Gastroesophageal sphincter (tissue), 4 donors: ENCODE results near the gene FUNDC1. TPM values are rescaled to one million over a fixed set of nuclear protein-coding genes. Genes with fewer than 3 reads are reported as not detected.
"Not testable (repeated sequence)": the region's sequence is repeated elsewhere in the genome, so short reads cannot be mapped to it uniquely, and the experiment has no call there.

ENCODE experiments used
- ATAC-seq: fragments of 150-250 bp; one replicate; pipeline ENCODE4 v1.9.1; 2016; ENCODE audit warnings: mild to moderate bottlenecking, moderate library complexity
- H3K27ac ChIP-seq, 4 donors: fragments of 200-600 bp; sonication (generic) in 3 of 4; 1 replicate in 3 of 4; 2 replicates in 1 of 4; pipeline ENCODE4 v1.5.1; 2016 to 2019
- H3K27me3 ChIP-seq: fragments of 200-600 bp; sonication (generic); one replicate; pipeline ENCODE4 v1.5.1; 2019
- H3K36me3 ChIP-seq, 2 donors: fragments of 200-600 bp; sonication (generic); one replicate each; pipeline ENCODE4 v1.5.1; 2019; ENCODE audit warnings: control low read depth in 1 of 2
- H3K4me1 ChIP-seq, 3 donors: fragments of 200-600 bp; sonication (generic); 1 replicate in 2 of 3; 2 replicates in 1 of 3; pipeline ENCODE4 v1.5.1; 2016 to 2019; ENCODE audit warnings: control low read depth in 2 of 3
- H3K4me3 ChIP-seq, 2 donors: fragments of 200-600 bp; sonication (generic); one replicate each; pipeline ENCODE4 v1.5.1; 2019; ENCODE audit warnings: mild to moderate bottlenecking in 1 of 2, moderate library complexity in 1 of 2
- H3K9me3 ChIP-seq, 3 donors: fragments of 200-600 bp; sonication (generic); one replicate each; pipeline ENCODE4 v1.5.1; 2017 to 2019; ENCODE audit warnings: control low read depth in 2 of 3
- CTCF ChIP-seq, 4 experiments: fragments of 200-600 bp in 2 of 4; fragments of 450-650 bp in 2 of 4; sonication (generic) in 1 of 4; IDR thresholded peaks; one replicate each; pipeline ENCODE4 v1.5.1; 2017 to 2019; ENCODE audit warnings: antibody characterized with exemption in 4 of 4, mild to moderate bottlenecking in 2 of 4, moderate library complexity in 2 of 4
- EP300 ChIP-seq: sonication (generic); formaldehyde crosslinking; IDR thresholded peaks from one replicate; pipeline ENCODE4 v1.6.1; 2017; ENCODE audit warnings: antibody characterized with exemption, mild to moderate bottlenecking
- POLR2A ChIP-seq, 2 donors: fragments of 450-650 bp; IDR thresholded peaks; one replicate each; pipeline ENCODE4 v1.6.1; 2017; ENCODE audit warnings: antibody characterized with exemption in 2 of 2, mild to moderate bottlenecking in 2 of 2, moderate library complexity in 1 of 2
- POLR2AphosphoS5 ChIP-seq: sonication (generic); formaldehyde crosslinking; IDR thresholded peaks from one replicate; pipeline ENCODE4 v1.6.1; 2017; ENCODE audit warnings: antibody characterized with exemption
- WGBS, 2 donors: methylation state at CpG; one replicate each; pipeline ENCODE4 v1.1.5; 2018; ENCODE audit warnings: low coverage in 1 of 2; 5-methylcytosine and 5-hydroxymethylcytosine counted together
- total RNA-seq, 4 donors: library from RNA; depleted of rRNA; stranded (reverse); fragments of >200 nt; gene quantifications; one replicate each; pipeline ENCODE4 v1.1.0, GENCODE V29; 2016

FUNDC1 gene
- total RNA-seq, 4 donors from 2014 or later, result 9.1 to 16.5 (median 11.7) TPM

GRCh38 chrX:44570522-44570921, 27.9 kb upstream of the FUNDC1 start:
- Histone ChIP-seq H3K36me3 (no peaks in the 10 kb centered on the region), H3K27ac (no peak overlapping the region), H3K4me3 (no peak overlapping the region), H3K4me1 (no peaks in the 10 kb centered on the region), H3K9me3 (peaks cover 0 to 22% (median 0%) of the 10 kb centered on the region in 3 donors), H3K27me3 (no peaks in the 10 kb centered on the region)
- no peak for ATAC-seq
- 31 to 57% methylated on average over 2 of the region's 2 CpGs for WGBS, 2 donors
- TF ChIP-seq POLR2A (IDR thresholded peaks at IDR 0.05), result no peak
- no peak for TF ChIP-seq EP300
- TF ChIP-seq CTCF (IDR thresholded peaks at IDR 0.05), result no peak
- no peak for TF ChIP-seq POLR2AphosphoS5

GRCh38 chrX:44569122-44569521, 26.5 kb upstream of the FUNDC1 start:
- WGBS, 2 donors, result 78 to 86% methylated on average over 1 of the region's 1 CpG
- TF ChIP-seq EP300, result no peak
- no peak for TF ChIP-seq POLR2AphosphoS5
- TF ChIP-seq POLR2A (IDR thresholded peaks at IDR 0.05), result no peak
- TF ChIP-seq CTCF (IDR thresholded peaks at IDR 0.05), result no peak
- no peak for ATAC-seq
- H3K4me3 ChIP-seq, result no peak overlapping the region
- H3K36me3 ChIP-seq, result no peaks in the 10 kb centered on the region
- peaks cover 0 to 22% (median 0%) of the 10 kb centered on the region in 3 donors for H3K9me3 ChIP-seq
- H3K27me3 ChIP-seq, result no peaks in the 10 kb centered on the region
- H3K4me1 ChIP-seq, result no peaks in the 10 kb centered on the region
- H3K27ac ChIP-seq, result no peak overlapping the region

- no peak overlapping the region for H3K4me3 ChIP-seq
- TF ChIP-seq POLR2A (IDR thresholded peaks at IDR 0.05) (no peak), CTCF (IDR thresholded peaks at IDR 0.05) (no peak)
- no peaks in the 10 kb centered on the region for H3K36me3 ChIP-seq
- H3K9me3 ChIP-seq, result peaks cover 0 to 19% (median 0%) of the 10 kb centered on the region in 3 donors
- no peaks in the 10 kb centered on the region for H3K27me3 ChIP-seq
- 37 to 61% methylated on average over 2 to 3 of the region's 3 CpGs for WGBS, 2 donors
- H3K4me1 ChIP-seq, result no peaks in the 10 kb centered on the region
- ATAC-seq, result no peak
- H3K27ac ChIP-seq, result no peak overlapping the region
Measured at GRCh38 chrX:44568196-44568595, 25.5 kb upstream of the FUNDC1 start.

GRCh38 chrX:44561896-44562295, 19.2 kb upstream of the FUNDC1 start:
- not testable (repeated sequence) for H3K9me3 ChIP-seq, H3K36me3 ChIP-seq, ATAC-seq, H3K27ac ChIP-seq, H3K4me3 ChIP-seq, H3K27me3 ChIP-seq, H3K4me1 ChIP-seq
- WGBS, 2 donors, result 45 to 68% methylated on average over 3 to 4 of the region's 6 CpGs

GRCh38 chrX:44550563-44550962, 7.9 kb upstream of the FUNDC1 start:
- no peaks in the 10 kb centered on the region for H3K9me3 ChIP-seq
- no peaks in the 10 kb centered on the region for H3K36me3 ChIP-seq
- no peak overlapping the region for H3K27ac ChIP-seq
- TF ChIP-seq CTCF (IDR thresholded peaks at IDR 0.05), result no peak
- no peak for TF ChIP-seq POLR2A (IDR thresholded peaks at IDR 0.05)
- no peak for TF ChIP-seq EP300
- TF ChIP-seq POLR2AphosphoS5, result no peak
- WGBS, 2 donors, result 89 to 100% methylated on average over 2 to 3 of the region's 5 CpGs
- H3K4me3 ChIP-seq, result no peak overlapping the region
- no peaks in the 10 kb centered on the region for H3K27me3 ChIP-seq
- no peak for ATAC-seq
- no peaks in the 10 kb centered on the region for H3K4me1 ChIP-seq

- H3K27me3 ChIP-seq, H3K36me3 ChIP-seq, H3K27ac ChIP-seq, H3K9me3 ChIP-seq, ATAC-seq, H3K4me3 ChIP-seq: not testable (repeated sequence)
- H3K4me1 ChIP-seq, result peaks cover 0 to 19% (median 4%) of the 10 kb centered on the region in 3 donors
- WGBS, 2 donors, result 43 to 49% methylated on average over 5 of the region's 5 CpGs
Measured at GRCh38 chrX:44545454-44545853, 2.8 kb upstream of the FUNDC1 start.
